Measurements from ENCODE around the gene CYB5R4. TPM values are rescaled to one million over a fixed set of nuclear protein-coding genes. Genes with fewer than 3 reads are reported as not detected.

CYB5R4 gene
- total RNA-seq, 1 donor from 2014 or later: 13.9 TPM

Other genes starting within 250 kb of the CYB5R4 start
- gene SNAP91, start 150.6 kb upstream of the CYB5R4 start, total RNA-seq: 1.3 TPM
- not detected for gene RIPPLY2, start 6.3 kb upstream of the CYB5R4 start, total RNA-seq
- gene MRAP2, start 174.1 kb downstream of the CYB5R4 start, total RNA-seq: not detected